Suprapubic skin (tissue), 4 donors: ENCODE data around the gene SLC30A3. TPM values are rescaled to one million over a fixed set of nuclear protein-coding genes. Genes with fewer than 3 reads are reported as not detected.

Experiments used
- DNase-seq, 2 donors: peaks; one replicate each; pipeline ENCODE4 v3.0.0-alpha.2; 2019; ENCODE audit warnings: low spot score in 2 of 2
- H3K27ac ChIP-seq: fragments of 200-600 bp; sonication (generic); one replicate; pipeline ENCODE4 v1.5.1; 2019
- H3K27me3 ChIP-seq: fragments of 200-600 bp; sonication (generic); one replicate; pipeline ENCODE4 v1.5.1; 2019
- H3K36me3 ChIP-seq: fragments of 200-600 bp; sonication (generic); one replicate; pipeline ENCODE4 v1.5.1; 2019
- H3K4me1 ChIP-seq: fragments of 200-600 bp; sonication (generic); one replicate; pipeline ENCODE4 v1.5.1; 2019
- H3K4me3 ChIP-seq: fragments of 200-600 bp; sonication (generic); one replicate; pipeline ENCODE4 v1.5.1; 2019; ENCODE audit warnings: mild to moderate bottlenecking
- H3K9me3 ChIP-seq: fragments of 200-600 bp; sonication (generic); one replicate; pipeline ENCODE4 v1.5.1; 2019
- CTCF ChIP-seq, 2 donors: fragments of 200-600 bp in 1 of 2; fragments of 450-650 bp in 1 of 2; sonication (generic) in 1 of 2; IDR thresholded peaks; one replicate each; pipeline ENCODE4 v1.5.1; 2016 to 2019; ENCODE audit warnings: antibody characterized with exemption in 2 of 2, mild to moderate bottlenecking in 1 of 2, moderate library complexity in 1 of 2
- EP300 ChIP-seq: sonication (generic); formaldehyde crosslinking; IDR thresholded peaks from one replicate; pipeline ENCODE4 v1.6.1; 2017; ENCODE audit warnings: antibody characterized with exemption
- POLR2A ChIP-seq, 2 donors: fragments of 450-650 bp; IDR thresholded peaks; one replicate each; pipeline ENCODE4 v1.6.1; 2017; ENCODE audit warnings: antibody characterized with exemption in 2 of 2, mild to moderate bottlenecking in 2 of 2, moderate library complexity in 2 of 2
- POLR2AphosphoS5 ChIP-seq, 3 donors: sonication (generic); formaldehyde crosslinking; IDR thresholded peaks; one replicate each; pipeline ENCODE4 v1.6.1; 2017; ENCODE audit warnings: antibody characterized with exemption in 3 of 3
- WGBS: methylation state at CpG from one replicate; pipeline ENCODE4 v1.1.5; 2018; 5-methylcytosine and 5-hydroxymethylcytosine counted together
- total RNA-seq, 4 donors: library from RNA; depleted of rRNA; stranded (reverse); fragments of >200 nt; gene quantifications; one replicate each; pipeline ENCODE4 v1.1.0, GENCODE V29; 2016

SLC30A3 gene
- total RNA-seq, 4 donors from 2014 or later, result not detected

- Histone ChIP-seq H3K27me3 (peaks cover 43% of the 10 kb centered on the region), H3K4me3 (no peak overlapping the region), H3K27ac (no peak overlapping the region), H3K4me1 (no peaks in the 10 kb centered on the region), H3K9me3 (no peaks in the 10 kb centered on the region), H3K36me3 (no peaks in the 10 kb centered on the region)
- WGBS, result 30% methylated on average over 21 of the region's 22 CpGs
- TF ChIP-seq POLR2AphosphoS5 (IDR thresholded peaks at IDR 0.05) (no peak), CTCF (IDR thresholded peaks at IDR 0.05) (peak in 1 of 2 donors; percentile 62)
- no peak for DNase-seq
Measured at GRCh38 chr2:27249891-27250651, 12.8 kb downstream of the SLC30A3 start.

- H3K27me3 ChIP-seq, result peaks cover 43% of the 10 kb centered on the region
- no peak overlapping the region for H3K4me3 ChIP-seq
- no peaks in the 10 kb centered on the region for H3K9me3 ChIP-seq
- H3K27ac ChIP-seq, result no peak overlapping the region
- TF ChIP-seq POLR2A (IDR thresholded peaks at IDR 0.05) (no peak), CTCF (IDR thresholded peaks at IDR 0.05) (no peak), EP300 (no peak), POLR2AphosphoS5 (IDR thresholded peaks at IDR 0.05) (no peak)
- no peaks in the 10 kb centered on the region for H3K36me3 ChIP-seq
- no peaks in the 10 kb centered on the region for H3K4me1 ChIP-seq
- DNase-seq, result no peak
- WGBS, result 50% methylated on average over 8 of the region's 12 CpGs
Measured at GRCh38 chr2:27249159-27249890, 13.5 kb downstream of the SLC30A3 start.

GRCh38 chr2:27247893-27248292 is 15.0 kb downstream of the SLC30A3 start:
- H3K36me3 ChIP-seq, result peaks cover 14% of the 10 kb centered on the region
- TF ChIP-seq POLR2AphosphoS5 (IDR thresholded peaks at IDR 0.05) (no peak), CTCF (IDR thresholded peaks at IDR 0.05) (no peak), POLR2A (IDR thresholded peaks at IDR 0.05) (no peak), EP300 (no peak)
- no peaks in the 10 kb centered on the region for H3K4me1 ChIP-seq
- DNase-seq, result no peak
- H3K27ac ChIP-seq, result no peak overlapping the region
- WGBS, result 88% methylated on average over 4 of the region's 4 CpGs
- H3K27me3 ChIP-seq, result peaks cover 31% of the 10 kb centered on the region
- H3K9me3 ChIP-seq, result no peaks in the 10 kb centered on the region
- H3K4me3 ChIP-seq, result no peak overlapping the region

GRCh38 chr2:27245626-27246025 is 17.2 kb downstream of the SLC30A3 start:
- TF ChIP-seq POLR2AphosphoS5 (IDR thresholded peaks at IDR 0.05) (no peak), POLR2A (IDR thresholded peaks at IDR 0.05) (no peak), EP300 (no peak), CTCF (IDR thresholded peaks at IDR 0.05) (no peak)
- H3K36me3 ChIP-seq, result peaks cover 37% of the 10 kb centered on the region
- 80% methylated on average over 4 of the region's 4 CpGs for WGBS
- no peaks in the 10 kb centered on the region for H3K4me1 ChIP-seq
- no peak overlapping the region for H3K4me3 ChIP-seq
- no peak for DNase-seq
- H3K27me3 ChIP-seq, result peaks cover 16% of the 10 kb centered on the region
- no peaks in the 10 kb centered on the region for H3K9me3 ChIP-seq
- no peak overlapping the region for H3K27ac ChIP-seq

GRCh38 chr2:27245116-27245515 is 17.7 kb downstream of the SLC30A3 start:
- WGBS, result 81% methylated on average over 10 of the region's 10 CpGs
- Histone ChIP-seq H3K36me3 (peaks cover 42% of the 10 kb centered on the region), H3K27me3 (peaks cover 11% of the 10 kb centered on the region), H3K4me3 (no peak overlapping the region), H3K9me3 (no peaks in the 10 kb centered on the region), H3K4me1 (no peaks in the 10 kb centered on the region), H3K27ac (no peak overlapping the region)
- TF ChIP-seq POLR2A (IDR thresholded peaks at IDR 0.05) (no peak), CTCF (IDR thresholded peaks at IDR 0.05) (no peak), EP300 (no peak), POLR2AphosphoS5 (IDR thresholded peaks at IDR 0.05) (no peak)
- DNase-seq, result no peak
